SK-N-DZ (cell line): Measurements from ENCODE around the gene CPSF3.
"Not testable (repeated sequence)": the region's sequence is repeated elsewhere in the genome, so short reads cannot be mapped to it uniquely, and the experiment has no call there.

Experiments
- DNase-seq: peaks from one replicate; pipeline ENCODE4 v3.0.0-alpha.2; 2015; ENCODE audit warnings: low spot score

CPSF3 gene

DNA sequence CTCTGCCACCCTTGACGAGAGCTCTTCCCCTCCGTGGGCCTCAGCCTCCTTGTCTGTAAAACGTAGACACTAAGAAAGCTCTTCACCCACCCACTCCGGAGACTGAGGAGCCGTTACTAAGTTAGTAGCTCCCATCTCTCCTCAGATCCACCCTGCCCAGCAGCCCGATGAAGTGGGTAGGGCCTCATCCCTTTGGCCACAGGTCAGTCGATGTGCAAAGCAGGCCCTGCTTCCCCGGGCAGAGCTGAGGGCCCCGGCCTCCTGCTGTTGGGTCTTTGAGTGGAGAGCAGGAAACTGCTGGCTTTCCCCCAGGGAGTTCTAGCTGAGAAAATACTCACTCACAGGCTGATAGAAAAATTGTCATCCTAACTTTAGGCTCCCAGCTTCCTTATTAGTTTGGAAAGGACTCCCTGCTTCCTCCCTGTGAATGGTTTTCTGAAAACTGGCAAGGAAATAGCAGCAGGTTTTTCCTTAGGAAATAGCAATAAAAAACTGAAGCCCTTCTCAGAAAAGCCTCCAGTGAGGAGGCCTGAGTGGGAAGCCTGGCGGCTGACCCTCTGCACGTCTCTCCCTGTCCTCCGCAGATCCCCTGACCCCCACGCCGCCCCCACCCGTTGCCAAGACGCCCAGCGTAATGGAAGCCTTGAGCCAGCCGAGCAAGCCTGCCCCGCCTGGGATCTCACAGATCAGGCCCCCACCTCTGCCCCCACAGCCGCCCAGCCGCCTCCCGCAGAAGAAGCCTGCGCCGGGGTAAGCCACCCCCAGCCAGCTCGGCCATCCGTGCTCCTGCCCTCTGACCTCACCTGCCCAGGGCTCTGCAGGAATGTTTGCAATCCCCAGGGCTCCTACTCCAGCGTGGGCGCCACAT is 30.3 kb upstream of the CPSF3 start:
- no peak for DNase-seq

DNA sequence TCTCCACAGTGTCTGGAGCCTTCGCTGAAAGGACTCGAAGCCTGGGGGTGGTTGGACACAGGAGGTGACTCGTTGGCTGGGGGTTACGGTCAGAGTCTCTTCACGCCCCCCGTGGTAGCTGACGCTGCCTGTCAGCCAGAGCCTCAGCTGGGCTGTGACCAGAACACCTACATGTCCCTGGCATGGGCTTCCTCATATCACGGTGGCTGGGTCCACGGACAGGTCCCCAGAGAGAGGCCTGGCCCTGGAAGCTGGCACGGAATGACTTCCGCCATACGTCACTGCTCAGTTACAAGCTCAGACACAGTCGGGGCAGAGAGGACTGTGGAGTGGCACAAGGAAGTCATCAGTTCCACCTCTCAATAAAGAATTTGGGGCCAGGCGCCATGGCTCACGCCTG is 28.6 kb upstream of the CPSF3 start:
- DNase-seq, result no peak

DNA sequence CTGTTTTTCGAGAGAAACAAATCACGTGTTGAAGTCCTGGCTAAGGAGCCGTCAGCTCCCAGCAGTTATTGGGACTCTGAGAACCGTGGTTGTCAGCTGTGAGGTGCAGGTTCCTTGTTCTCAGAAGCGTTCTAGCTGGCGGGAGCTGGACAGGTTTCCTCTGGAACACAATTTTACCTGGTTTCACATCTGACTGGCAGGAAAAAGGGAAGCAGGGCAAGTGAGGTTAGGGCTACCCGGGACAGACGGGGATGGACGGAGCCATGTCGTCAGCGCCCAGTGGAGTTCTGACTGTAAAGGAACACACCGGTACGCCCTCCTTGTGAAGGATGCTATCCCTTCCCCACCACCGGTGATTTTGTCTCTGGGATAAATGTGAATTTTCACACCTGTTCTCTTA is 26.3 kb upstream of the CPSF3 start:
- DNase-seq, result no peak

DNA sequence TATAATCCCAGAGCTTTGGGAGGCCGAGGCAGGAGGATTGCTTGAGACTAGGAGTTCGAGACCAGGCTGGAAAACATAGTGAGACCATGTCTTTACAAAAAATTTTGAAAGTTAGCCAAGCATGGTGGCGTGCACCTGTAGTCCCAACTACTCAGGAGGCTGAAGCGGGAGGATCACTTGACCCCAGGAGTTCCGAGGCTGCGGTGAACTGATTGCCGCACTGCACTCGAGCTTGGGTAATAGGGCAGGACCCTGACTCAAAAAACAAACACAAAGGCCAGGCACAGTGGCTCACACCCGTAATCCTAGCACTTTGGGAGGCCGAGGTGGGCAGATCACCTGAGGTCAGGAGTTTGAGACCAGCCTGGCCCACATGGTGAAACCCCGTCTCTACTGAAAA is 25.2 kb upstream of the CPSF3 start:
- DNase-seq, result not testable (repeated sequence)

DNA sequence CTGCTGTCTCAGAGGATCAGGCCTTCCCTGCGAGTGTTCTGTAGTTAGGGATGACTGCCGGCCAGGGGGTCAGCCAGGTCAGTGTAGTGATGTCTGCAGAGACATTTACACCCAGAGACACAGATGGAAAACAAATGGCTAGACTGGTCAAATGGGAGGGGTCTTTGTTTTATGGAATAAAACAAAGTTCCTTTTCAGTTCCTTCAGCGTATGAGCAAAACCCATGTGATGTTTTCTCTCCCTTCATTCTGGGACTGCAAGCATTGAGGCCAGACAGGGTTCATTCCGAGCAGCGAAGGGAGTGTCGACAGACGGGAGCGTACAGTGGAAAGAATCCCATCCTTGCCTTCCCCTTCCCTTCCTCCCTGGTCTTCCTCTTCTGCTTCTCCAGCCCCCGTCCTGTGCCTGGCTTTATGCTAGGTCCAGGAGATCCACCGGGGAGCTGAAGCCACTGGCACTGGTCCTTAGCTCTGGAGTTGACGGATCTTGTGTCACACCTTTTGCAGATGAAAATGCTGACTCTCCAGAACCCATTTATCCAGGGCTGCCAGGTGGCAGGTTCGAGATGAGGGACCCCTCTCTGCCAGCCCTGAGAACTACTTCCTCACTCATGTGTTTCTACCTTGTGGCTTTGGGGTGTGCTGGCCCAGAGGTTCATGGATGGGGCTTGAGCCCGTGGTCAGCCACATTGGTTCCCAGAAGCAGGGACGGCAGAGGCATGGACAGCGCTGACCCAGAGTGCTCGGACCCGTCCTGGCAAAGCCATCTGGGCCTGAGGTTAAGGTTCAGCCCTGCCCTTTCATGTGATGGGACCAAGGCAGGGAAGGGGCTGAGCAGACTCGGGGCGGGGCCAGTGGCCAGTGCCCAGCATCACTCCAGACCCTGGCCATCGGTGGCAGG is 24.3 kb upstream of the CPSF3 start:
- DNase-seq, result no peak

DNA sequence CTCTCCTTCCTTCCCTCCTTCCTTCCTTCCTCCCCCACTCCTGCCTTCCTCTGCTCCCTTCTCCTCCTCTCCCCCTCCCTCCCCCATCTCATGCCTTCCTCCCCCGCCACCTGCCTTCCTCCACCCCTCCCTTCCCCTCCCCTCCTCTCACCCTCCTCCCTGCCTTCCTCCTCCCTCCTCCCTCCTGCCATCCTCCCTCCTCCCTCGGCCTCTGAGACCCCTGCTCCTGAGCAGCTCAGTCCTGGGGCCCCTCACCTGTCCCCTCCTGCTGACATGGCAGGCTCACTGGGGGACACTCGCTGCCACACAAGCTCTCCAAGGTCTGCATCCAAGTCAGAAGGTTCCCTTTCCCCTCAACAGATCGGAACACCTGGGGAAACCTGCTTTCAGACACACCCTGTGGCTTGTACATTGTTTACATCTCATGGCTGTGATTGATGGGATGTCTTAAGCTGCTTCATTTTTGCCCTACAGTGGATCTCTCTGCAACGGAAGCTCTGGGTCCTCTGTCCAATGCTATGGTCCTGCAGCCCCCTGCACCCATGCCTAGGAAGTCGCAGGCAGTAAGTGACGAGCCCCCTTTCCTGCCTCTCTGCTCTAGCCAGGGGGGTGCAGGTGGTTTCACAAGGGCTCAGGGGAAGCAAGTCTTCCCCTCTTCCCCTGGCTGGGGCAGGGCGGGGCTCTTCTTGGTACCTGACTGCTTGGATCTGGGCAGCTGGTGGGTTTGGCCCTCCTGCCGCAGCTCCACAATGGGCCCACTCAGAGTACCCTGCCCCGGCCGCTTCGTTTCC is 23.0 kb upstream of the CPSF3 start:
- DNase-seq, result no peak

DNA sequence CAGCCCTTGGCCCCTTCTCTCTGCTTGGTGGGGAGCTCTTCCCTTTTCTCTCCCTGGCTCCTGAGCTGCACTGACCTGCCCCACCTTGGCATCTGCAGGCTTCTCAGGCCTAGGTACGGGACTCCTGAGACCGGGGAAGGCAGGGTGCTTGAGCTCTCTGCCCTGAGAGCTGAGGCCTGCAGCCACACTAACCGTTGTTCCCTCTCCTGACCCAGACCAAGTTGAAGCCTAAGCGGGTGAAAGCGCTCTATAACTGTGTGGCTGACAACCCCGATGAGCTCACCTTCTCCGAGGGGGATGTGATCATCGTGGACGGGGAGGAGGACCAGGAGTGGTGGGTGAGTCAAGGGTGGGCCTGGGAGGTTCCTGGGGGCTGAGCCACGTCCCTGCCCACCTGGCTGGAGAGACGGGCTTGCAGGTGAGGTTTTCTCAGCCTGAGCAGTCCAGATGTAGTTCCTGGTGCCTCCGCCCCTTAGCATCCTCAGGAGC is 22.4 kb upstream of the CPSF3 start:
- DNase-seq, result no peak

DNA sequence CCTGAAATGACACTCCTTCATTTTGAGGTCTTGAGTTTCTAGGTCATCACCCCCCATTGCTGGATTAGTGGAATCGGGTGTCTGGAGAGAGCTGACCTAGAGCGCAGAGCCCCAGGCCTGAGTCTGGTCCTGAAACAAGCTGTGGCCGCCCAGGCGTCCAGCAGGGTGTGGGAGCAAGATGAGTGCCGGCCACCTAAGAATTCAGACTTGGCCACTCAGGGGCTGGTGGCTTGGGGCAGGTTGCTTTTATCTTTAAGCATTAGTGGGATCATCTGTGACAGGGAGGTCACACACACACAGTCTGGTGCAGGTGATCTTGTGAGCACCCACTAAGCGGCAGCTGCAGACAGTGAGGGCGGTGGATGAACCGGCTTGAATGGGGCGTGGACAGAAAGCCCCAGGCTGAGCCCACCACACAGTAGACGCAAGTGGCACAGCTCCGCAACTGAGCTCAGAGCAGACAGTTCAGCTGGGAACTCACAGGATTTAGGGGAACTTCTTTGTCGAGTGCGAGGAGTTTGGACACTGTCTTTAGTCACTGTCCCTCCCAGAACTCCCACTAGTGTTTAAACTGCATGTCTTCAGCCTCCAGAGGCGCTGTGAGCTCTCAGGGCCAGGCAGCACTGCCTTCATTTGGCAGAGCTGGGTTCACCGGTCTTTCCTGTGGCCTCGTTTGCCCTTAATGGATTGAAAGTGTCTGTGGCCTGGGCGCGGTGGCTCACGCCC is 21.6 kb upstream of the CPSF3 start:
- DNase-seq, result no peak

DNA sequence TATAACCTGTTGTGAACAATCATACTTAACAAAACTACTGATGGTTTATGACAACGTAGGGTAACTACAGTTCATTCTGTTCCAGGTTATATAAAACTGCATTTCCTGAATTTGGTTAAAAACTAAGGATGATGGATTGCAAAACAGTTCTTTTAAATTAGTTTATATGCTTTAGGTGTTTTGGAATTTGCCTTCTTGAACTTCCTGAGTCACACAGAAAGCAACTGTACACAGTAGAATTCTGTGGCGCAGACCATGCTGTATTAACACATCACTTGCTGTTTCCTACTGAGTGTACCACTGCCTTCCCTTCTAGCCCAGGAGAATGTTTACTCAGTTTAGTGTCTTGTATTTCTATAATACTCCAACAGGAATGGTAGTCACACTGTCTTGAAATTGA is 19.5 kb upstream of the CPSF3 start:
- no peak for DNase-seq

DNA sequence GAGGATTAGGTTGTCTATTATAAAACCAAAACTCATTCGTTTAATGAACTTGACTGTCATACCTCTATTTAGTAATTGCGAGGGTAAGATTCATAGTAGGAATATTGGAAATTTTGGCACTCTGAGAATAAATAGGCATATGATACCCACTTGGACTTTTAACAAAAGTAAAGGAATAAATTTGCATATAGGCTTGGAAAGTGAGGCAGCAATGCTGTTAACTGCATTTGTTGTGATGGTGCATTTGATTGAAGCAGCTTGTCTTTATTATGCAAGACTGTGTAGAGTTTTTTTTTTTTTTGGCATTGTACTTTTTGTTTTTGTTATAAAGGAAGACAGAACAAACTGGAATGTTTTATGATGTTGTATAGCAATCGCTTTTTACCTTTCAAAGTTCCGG is 19.0 kb upstream of the CPSF3 start:
- no peak for DNase-seq

DNA sequence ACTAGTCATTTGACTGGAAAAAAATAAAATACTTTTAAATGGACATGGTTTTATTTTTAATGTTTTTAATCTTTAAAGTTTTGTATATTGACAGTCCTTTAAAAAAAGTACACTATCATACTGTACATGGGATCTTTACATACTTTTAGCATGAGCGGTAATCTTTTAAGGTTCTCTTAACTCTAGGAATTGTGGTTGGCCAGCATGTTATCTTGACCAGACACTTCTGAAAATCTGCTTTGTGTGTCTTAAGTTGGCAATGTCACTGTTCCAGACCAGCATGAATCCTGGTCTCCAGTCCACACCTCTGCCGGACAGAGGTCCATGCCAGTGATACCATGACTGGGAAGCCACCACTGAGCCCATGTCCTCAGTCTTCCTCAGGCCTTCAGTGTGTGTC is 17.8 kb upstream of the CPSF3 start:
- no peak for DNase-seq

DNA sequence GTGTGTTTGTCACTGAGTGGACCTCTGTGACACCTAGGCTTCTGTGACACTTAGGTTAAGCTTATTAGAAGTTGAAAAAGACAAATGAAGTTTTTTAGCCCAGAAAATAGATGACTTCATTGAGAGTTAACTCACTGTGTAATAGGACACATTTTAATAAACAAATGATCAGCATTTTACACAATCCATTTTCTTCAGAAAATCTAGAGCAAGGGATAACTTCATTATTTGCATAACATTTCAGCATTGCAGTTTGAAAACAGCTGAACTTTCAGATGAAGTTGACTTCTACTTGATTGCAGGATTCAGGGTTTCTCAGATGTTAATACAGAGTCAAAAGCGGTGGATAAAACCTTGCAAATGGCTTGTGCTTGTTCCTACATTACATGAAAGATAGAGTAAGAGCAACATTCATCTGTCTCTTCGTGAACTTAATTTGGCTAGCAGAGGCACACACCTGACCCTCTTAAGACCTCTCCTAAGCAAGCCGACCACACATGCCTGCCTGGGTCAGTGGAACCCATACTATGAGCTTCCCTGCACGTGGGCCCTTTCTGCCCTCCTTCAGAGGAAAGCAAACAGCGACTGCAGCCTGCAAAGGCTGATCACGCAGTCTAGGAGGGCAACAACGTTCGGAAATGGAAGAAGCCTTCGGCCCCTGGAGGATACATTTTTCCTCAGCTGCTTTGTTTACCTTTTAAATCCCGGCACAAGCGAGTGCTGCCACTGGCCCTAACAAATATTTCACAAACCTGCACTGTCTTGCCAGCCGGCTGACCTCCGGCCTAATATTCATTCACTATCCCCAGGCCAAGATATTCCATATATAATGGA is 16.7 kb upstream of the CPSF3 start:
- no peak for DNase-seq

DNA sequence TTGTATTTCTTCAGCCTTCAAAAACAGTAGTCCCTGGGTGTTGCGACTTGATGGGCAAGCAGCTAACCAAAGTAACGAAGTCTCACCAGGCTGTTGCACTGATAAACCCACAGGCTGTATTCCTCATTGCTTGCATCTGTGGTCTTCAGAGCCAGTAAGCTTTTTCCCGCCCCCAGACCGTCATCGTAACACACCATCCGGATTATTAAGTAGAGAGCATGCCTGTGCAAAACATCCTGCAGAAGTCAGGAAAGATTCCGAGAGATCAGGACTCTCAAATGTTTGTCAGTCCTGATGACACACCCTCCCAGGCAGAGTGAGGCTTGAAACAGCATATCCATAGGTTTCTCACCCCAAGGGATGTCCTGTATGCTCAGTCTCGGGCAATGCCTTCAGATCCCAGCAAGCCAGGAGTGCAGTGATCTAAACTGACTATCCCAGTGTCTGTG is 16.1 kb upstream of the CPSF3 start:
- DNase-seq, result no peak

DNA sequence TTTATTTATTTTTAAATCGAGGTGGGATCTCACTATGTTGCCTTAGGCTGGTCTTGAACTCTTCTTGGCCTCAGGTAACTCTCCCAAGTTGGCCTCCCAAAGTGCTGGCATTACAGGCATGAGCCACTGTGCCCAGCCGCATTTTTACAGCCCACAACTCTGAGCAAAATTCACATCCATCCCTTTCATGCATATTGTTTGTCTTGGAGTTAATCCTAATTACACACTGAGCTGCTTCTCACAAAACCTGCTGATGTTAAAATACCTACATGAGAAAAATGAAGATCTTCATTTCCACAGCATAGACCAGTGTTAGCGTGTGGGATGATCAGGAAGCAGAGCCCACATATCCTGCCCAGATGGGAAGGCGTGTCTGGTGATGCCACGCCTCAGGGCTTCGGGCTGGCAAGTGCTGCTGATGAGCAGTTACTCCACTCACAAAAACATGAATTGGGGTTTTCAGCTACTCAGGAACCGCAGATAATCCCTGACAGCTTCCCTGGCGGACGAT is 14.8 kb upstream of the CPSF3 start:
- DNase-seq, result no peak

DNA sequence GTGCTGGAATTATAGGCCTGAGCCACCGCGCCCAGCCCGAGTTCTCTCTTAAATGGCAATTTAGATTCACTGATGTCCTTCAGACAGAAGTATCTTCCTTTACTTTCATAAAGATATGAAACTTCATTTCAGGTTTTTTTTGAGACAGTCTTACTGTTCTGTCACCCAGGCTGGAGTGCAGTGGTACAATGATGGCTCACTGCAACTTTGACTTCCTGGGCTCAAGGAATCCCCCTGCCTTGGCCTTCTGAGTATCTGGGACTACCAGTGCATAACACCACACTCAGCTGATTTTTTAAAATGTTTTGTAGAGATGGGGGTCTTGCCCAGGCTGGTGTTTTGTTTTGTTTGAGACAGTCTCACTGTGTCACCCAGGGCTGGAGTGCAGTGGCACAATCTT is 13.3 kb upstream of the CPSF3 start:
- DNase-seq, result no peak

DNA sequence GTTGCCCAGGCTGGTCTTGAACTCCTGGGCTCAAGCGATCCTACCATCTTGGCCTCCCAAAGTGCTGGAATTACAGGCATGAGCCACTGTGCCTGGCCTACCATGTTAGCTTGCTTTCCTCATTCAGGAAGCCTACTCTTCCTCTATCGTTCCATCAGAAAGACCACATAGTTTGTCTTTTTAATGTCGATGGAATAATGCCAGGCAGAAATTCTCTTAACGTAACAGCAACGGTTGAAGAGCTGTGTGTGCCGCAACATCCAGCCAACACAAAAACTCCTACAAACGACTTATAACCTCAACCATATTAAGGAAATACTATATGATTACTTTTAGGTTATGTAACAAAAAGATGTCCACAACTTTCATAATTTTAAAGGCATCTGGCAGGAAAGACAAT is 10.7 kb upstream of the CPSF3 start:
- no peak for DNase-seq

DNA sequence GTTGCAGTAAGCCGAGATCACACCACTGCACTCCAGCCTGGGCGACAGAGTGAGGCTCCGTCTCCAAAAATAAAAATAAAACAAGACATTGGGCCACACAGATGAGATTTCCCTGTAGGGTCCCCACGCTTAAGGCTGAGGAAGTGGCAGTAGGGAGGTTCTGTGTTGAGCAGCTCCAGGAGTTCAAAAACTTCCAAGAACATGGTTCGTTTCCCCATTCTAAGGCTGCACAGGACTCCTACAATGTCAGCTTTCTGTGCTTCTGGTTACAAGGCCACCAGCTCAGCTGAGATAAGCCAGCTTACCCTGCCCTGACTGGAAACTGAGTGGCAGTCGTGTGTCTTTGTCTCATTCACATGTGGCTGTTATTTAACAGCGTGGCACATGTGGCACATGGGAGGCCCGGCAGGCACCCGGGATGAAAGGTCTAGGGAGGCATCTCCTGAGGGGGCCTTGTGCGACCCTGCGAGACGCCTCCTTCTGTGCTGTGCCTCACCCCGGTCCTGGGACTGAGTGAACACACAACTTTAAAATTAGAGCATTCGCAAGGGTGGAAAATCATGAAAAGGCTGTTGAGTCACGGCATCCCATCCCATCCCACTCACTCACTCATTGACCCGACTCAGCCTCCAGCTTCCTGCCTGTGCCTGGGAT is 7.8 kb upstream of the CPSF3 start:
- DNase-seq, result no peak

DNA sequence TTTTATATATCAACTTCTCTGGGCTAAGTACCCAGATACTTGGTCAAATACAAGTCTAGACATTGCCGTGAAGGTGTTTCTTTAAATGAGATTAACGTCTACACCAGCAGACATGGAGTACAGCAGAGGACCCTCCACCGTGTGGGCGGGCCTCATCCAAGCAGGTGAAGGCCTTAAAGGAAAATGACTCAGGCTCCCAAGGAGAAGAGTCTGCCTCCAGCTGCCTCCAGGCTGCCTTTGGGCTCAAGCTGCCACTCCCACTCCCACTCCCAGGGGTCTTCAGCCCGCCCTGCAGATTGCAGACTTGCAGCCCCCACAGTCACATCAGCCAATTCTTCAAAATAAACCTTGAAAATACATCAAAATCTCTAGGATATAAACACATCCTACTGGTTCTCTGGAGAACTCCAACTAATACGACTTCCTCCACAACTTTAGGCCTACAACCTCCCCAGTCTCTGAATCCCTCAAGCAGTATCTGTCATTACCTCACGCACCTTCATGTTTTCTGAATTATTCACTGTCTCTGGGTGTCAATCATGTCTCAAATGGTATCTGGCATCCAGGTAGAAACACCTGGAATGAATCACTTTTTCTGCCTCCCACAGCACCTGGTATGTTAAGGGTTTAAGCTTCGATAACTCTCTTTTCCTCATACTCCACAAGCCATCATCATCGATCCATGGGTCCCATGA is 7.0 kb upstream of the CPSF3 start:
- no peak for DNase-seq

DNA sequence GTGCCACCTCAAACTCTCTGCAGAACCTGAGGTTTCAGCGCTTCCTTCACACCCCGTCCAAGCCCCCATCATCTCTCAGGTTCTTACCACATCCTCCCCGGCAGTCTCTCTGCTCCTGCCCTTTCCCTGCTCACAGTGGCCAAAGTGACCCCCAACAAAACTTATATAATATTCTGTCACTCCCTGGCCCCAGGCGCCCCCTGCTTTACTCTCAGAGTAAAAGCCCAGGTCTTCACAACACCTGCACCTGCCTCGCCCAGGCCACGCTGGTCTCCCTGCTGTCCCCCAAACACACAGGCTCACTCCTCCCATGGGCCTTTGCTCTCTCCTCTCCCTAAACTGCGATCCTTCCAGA is 6.5 kb upstream of the CPSF3 start:
- no peak for DNase-seq
